ENCODE measurements around the gene PTPRM.

The PTPRM gene

DNA sequence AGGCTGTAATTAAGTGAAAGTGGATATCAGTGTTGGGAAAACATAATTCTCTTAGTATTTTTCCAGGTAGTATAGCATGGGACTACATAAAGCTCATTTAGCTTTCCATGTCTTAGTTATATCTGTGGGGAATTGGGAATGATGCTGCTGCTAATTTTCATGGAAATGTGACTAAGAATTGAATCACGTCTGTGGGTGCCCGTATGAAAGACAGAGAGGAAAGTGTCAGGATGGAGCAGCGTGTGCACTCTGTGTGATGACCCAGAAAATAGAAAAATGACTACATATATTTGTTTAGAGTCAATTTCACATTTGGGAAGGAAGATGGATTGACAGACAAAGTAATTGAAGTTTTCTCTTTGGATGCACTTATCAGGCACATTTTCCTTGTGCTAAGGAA, 212.1 kb downstream of the PTPRM start:
- DNase-seq (no peak), ATAC-seq (ENCODE audit: insufficient read depth, low read depth) (no peak)
- no peaks in the 10 kb centered on the region for H3K9me3 ChIP-seq (ENCODE audit: insufficient read depth, low read length, severe bottlenecking)

GRCh38 chr18:7784171-7784570, 217.1 kb downstream of the PTPRM start:
- no peaks in the 10 kb centered on the region for H4K20me1 ChIP-seq (ENCODE audit: insufficient read depth, low read length)
- no peaks in the 10 kb centered on the region for H3K36me3 ChIP-seq (ENCODE audit: insufficient read depth, low read length)
- ATAC-seq (ENCODE audit: insufficient read depth, low read depth) (no peak), DNase-seq (no peak)
- H3K27me3 ChIP-seq (ENCODE audit: insufficient read depth, low read length, poor library complexity), result no peaks in the 10 kb centered on the region
- no peaks in the 10 kb centered on the region for H3K9me3 ChIP-seq (ENCODE audit: insufficient read depth, low read length, severe bottlenecking)
- H3K4me2 ChIP-seq (ENCODE audit: insufficient read depth, low read length), result no peak overlapping the region
- H3K27ac ChIP-seq (ENCODE audit: low read length), result no peak overlapping the region
- H3K4me3 ChIP-seq (ENCODE audit: low read depth in 1 of 2, low read length in 2 of 2), result no peak overlapping the region
- H2AFZ ChIP-seq (ENCODE audit: low read depth, low read length), result no peak overlapping the region
- no peaks in the 10 kb centered on the region for H3K4me1 ChIP-seq (ENCODE audit: insufficient read depth, low read length)
- H3K9ac ChIP-seq (ENCODE audit: low read depth, low read length), result no peak overlapping the region
- no peak for TF ChIP-seq EZH2 (IDR thresholded peaks at IDR 0.05; ENCODE audit: borderline replicate concordance, low read depth, low read length, severe bottlenecking)
- no peak for TF ChIP-seq CTCF (IDR thresholded peaks at IDR 0.05; ENCODE audit: borderline replicate concordance, extremely low read depth, low read length, poor library complexity, severe bottlenecking)
- no peaks in the 10 kb centered on the region for H3K79me2 ChIP-seq (ENCODE audit: insufficient read depth, low read length)

More for the DNA sequence above, 212.1 kb downstream of the PTPRM start:
- Histone ChIP-seq H3K27ac (ENCODE audit: low read length) (no peak overlapping the region), H4K20me1 (ENCODE audit: insufficient read depth, low read length) (no peaks in the 10 kb centered on the region), H2AFZ (ENCODE audit: low read depth, low read length) (no peak overlapping the region), H3K27me3 (ENCODE audit: insufficient read depth, low read length, poor library complexity) (no peaks in the 10 kb centered on the region), H3K4me3 (ENCODE audit: low read depth in 1 of 2, low read length in 2 of 2) (no peak overlapping the region), H3K4me1 (ENCODE audit: insufficient read depth, low read length) (no peaks in the 10 kb centered on the region), H3K79me2 (ENCODE audit: insufficient read depth, low read length) (no peaks in the 10 kb centered on the region), H3K36me3 (ENCODE audit: insufficient read depth, low read length) (no peaks in the 10 kb centered on the region), H3K9ac (ENCODE audit: low read depth, low read length) (no peak overlapping the region), H3K4me2 (ENCODE audit: insufficient read depth, low read length) (no peak overlapping the region)
- no peak for TF ChIP-seq EZH2 (IDR thresholded peaks at IDR 0.05; ENCODE audit: borderline replicate concordance, low read depth, low read length, severe bottlenecking)
- TF ChIP-seq CTCF (IDR thresholded peaks at IDR 0.05; ENCODE audit: borderline replicate concordance, extremely low read depth, low read length, poor library complexity, severe bottlenecking), result no peak

- no peak overlapping the region for H3K27ac ChIP-seq (ENCODE audit: low read length)
- TF ChIP-seq CTCF (IDR thresholded peaks at IDR 0.05; ENCODE audit: borderline replicate concordance, extremely low read depth, low read length, poor library complexity, severe bottlenecking), result no peak
- no peak for TF ChIP-seq EZH2 (IDR thresholded peaks at IDR 0.05; ENCODE audit: borderline replicate concordance, low read depth, low read length, severe bottlenecking)
- no peak overlapping the region for H3K4me3 ChIP-seq (ENCODE audit: low read depth in 1 of 2, low read length in 2 of 2)
- H3K4me1 ChIP-seq (ENCODE audit: insufficient read depth, low read length), result no peaks in the 10 kb centered on the region
- no peaks in the 10 kb centered on the region for H3K36me3 ChIP-seq (ENCODE audit: insufficient read depth, low read length)
- no peak overlapping the region for H3K4me2 ChIP-seq (ENCODE audit: insufficient read depth, low read length)
- H3K27me3 ChIP-seq (ENCODE audit: insufficient read depth, low read length, poor library complexity), result no peaks in the 10 kb centered on the region
- H3K9me3 ChIP-seq (ENCODE audit: insufficient read depth, low read length, severe bottlenecking), result no peaks in the 10 kb centered on the region
- H3K79me2 ChIP-seq (ENCODE audit: insufficient read depth, low read length), result no peaks in the 10 kb centered on the region
- H4K20me1 ChIP-seq (ENCODE audit: insufficient read depth, low read length), result no peaks in the 10 kb centered on the region
- no peak overlapping the region for H2AFZ ChIP-seq (ENCODE audit: low read depth, low read length)
- ATAC-seq (ENCODE audit: insufficient read depth, low read depth), result no peak
- DNase-seq, result no peak
- H3K9ac ChIP-seq (ENCODE audit: low read depth, low read length), result no peak overlapping the region
These were observed 219.5 kb downstream of the PTPRM start for GRCh38 chr18:7786569-7786968.

GRCh38 chr18:7787339-7787738, 220.2 kb downstream of the PTPRM start:
- ATAC-seq (ENCODE audit: insufficient read depth, low read depth) (no peak), DNase-seq (no peak)
- H3K27ac ChIP-seq (ENCODE audit: low read length), result no peak overlapping the region
- H3K4me1 ChIP-seq (ENCODE audit: insufficient read depth, low read length), result no peaks in the 10 kb centered on the region
- H4K20me1 ChIP-seq (ENCODE audit: insufficient read depth, low read length), result no peaks in the 10 kb centered on the region
- H2AFZ ChIP-seq (ENCODE audit: low read depth, low read length), result no peak overlapping the region
- H3K36me3 ChIP-seq (ENCODE audit: insufficient read depth, low read length), result no peaks in the 10 kb centered on the region
- H3K4me3 ChIP-seq (ENCODE audit: low read depth in 1 of 2, low read length in 2 of 2), result no peak overlapping the region
- no peak overlapping the region for H3K4me2 ChIP-seq (ENCODE audit: insufficient read depth, low read length)
- TF ChIP-seq EZH2 (IDR thresholded peaks at IDR 0.05; ENCODE audit: borderline replicate concordance, low read depth, low read length, severe bottlenecking), result no peak
- no peak for TF ChIP-seq CTCF (IDR thresholded peaks at IDR 0.05; ENCODE audit: borderline replicate concordance, extremely low read depth, low read length, poor library complexity, severe bottlenecking)
- H3K9ac ChIP-seq (ENCODE audit: low read depth, low read length), result no peak overlapping the region
- no peaks in the 10 kb centered on the region for H3K9me3 ChIP-seq (ENCODE audit: insufficient read depth, low read length, severe bottlenecking)
- H3K79me2 ChIP-seq (ENCODE audit: insufficient read depth, low read length), result no peaks in the 10 kb centered on the region
- H3K27me3 ChIP-seq (ENCODE audit: insufficient read depth, low read length, poor library complexity), result no peaks in the 10 kb centered on the region

Data from DND-41 (cell line).